HL-60/S4 (cell line): ENCODE results near the gene C10orf71.

Experiments
- in situ Hi-C: fragments of 300-500 bp; cut with MboI; formaldehyde crosslinking; loops from 2 replicates; pipeline ENCODE4 v1.14.3; 2022; ENCODE audit warnings: low sequenced_read_pairs

C10orf71 gene

GRCh38 chr10:49332768-49333167 lies 33.8 kb downstream of the C10orf71 start:
- in situ Hi-C loops, result no loop called here

- in situ Hi-C loops, result no loop called here
Observed at GRCh38 chr10:49333192-49333591, 34.2 kb downstream of the C10orf71 start.

- in situ Hi-C loops, result no loop called here
Observed at GRCh38 chr10:49334964-49335363, 36.0 kb downstream of the C10orf71 start.

GRCh38 chr10:49335364-49335972 lies 36.5 kb downstream of the C10orf71 start:
- in situ Hi-C loops, result no loop called here

GRCh38 chr10:49338604-49339003 lies 39.6 kb downstream of the C10orf71 start:
- in situ Hi-C loops, result no loop called here

- in situ Hi-C loops, result no loop called here
Observed at GRCh38 chr10:49344840-49345239, 45.9 kb downstream of the C10orf71 start.

- in situ Hi-C loops, result no loop called here
Observed at GRCh38 chr10:49347342-49347741, 48.4 kb downstream of the C10orf71 start.

- in situ Hi-C loops, result no loop called here
Observed at GRCh38 chr10:49347827-49348226, 48.9 kb downstream of the C10orf71 start.

- in situ Hi-C loops, result no loop called here
Observed at GRCh38 chr10:49348593-49348992, 49.6 kb downstream of the C10orf71 start.

GRCh38 chr10:49349390-49349789 lies 50.4 kb downstream of the C10orf71 start:
- in situ Hi-C loops, result no loop called here

GRCh38 chr10:49350138-49350537 lies 51.2 kb downstream of the C10orf71 start:
- in situ Hi-C loops, result no loop called here

GRCh38 chr10:49350846-49351532 lies 52.0 kb downstream of the C10orf71 start:
- in situ Hi-C loops, result no loop called here

GRCh38 chr10:49351669-49352068 lies 52.7 kb downstream of the C10orf71 start:
- in situ Hi-C loops, result no loop called here

- in situ Hi-C loops, result no loop called here
Observed at GRCh38 chr10:49352323-49352722, 53.4 kb downstream of the C10orf71 start.

GRCh38 chr10:49353026-49353894 lies 54.3 kb downstream of the C10orf71 start:
- in situ Hi-C loops, result no loop called here

GRCh38 chr10:49353895-49354566 lies 55.1 kb downstream of the C10orf71 start:
- in situ Hi-C loops, result no loop called here

- in situ Hi-C loops, result no loop called here
Observed at GRCh38 chr10:49354593-49354992, 55.6 kb downstream of the C10orf71 start.

GRCh38 chr10:49355221-49355620 lies 56.3 kb downstream of the C10orf71 start:
- in situ Hi-C loops, result no loop called here

- in situ Hi-C loops, result no loop called here
Observed at GRCh38 chr10:49356181-49356580, 57.2 kb downstream of the C10orf71 start.

- in situ Hi-C loops, result no loop called here
Observed at GRCh38 chr10:49356944-49357343, 58.0 kb downstream of the C10orf71 start.

- in situ Hi-C loops, result no loop called here
Observed at GRCh38 chr10:49357910-49358309, 58.9 kb downstream of the C10orf71 start.
